Fibroblast of lung (primary cell): ENCODE measurements around the gene HRCT1.

Source experiments
- EZH2 ChIP-seq: IDR thresholded peaks from 2 replicates; pipeline ENCODE4 v1.5.1; 2012; ENCODE audit warnings: low read length, control low read depth, mild to moderate bottlenecking; ENCODE audit errors: missing control alignments
- TF ChIP-seq, protein P1 (sequence below), 2 donors: IDR thresholded peaks in 1 of 2; conservative IDR thresholded peaks in 1 of 2; 1 replicate in 1 of 2; 2 replicates in 1 of 2; pipeline ENCODE4 v1.5.1; 2011 to 2012; ENCODE audit warnings: low read length in 2 of 2, control low read depth in 1 of 2, inconsistent platforms in 1 of 2, low read depth in 1 of 2, mild to moderate bottlenecking in 1 of 2

DNA sequence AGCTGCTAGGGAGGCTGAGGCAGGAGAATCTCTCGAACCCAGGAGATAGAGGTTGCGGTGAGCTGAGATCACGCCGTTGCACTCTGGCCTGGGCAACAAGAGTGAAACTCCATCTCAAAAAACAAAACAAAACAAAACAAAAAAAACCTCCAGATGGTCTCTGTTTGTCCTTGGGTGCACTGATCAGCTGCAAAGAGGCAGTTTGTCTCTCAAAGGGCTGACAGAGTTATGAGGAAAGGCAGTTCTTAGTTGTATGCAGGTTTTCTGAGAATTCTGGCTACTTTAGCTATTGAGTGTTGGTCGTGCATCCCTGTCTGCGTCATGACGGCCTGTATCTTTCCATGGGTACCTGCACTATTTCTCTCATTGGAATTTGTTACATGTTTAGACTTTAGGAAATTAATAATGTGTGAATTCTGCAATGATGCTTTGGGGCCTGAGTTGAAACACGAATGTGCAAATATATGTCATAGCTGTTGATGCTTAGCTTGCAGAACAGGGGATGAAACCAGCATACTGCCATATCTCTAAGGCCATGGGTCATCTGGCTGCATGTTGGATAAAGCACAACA is 33.8 kb downstream of the HRCT1 start:
- TF ChIP-seq, protein P1, sequence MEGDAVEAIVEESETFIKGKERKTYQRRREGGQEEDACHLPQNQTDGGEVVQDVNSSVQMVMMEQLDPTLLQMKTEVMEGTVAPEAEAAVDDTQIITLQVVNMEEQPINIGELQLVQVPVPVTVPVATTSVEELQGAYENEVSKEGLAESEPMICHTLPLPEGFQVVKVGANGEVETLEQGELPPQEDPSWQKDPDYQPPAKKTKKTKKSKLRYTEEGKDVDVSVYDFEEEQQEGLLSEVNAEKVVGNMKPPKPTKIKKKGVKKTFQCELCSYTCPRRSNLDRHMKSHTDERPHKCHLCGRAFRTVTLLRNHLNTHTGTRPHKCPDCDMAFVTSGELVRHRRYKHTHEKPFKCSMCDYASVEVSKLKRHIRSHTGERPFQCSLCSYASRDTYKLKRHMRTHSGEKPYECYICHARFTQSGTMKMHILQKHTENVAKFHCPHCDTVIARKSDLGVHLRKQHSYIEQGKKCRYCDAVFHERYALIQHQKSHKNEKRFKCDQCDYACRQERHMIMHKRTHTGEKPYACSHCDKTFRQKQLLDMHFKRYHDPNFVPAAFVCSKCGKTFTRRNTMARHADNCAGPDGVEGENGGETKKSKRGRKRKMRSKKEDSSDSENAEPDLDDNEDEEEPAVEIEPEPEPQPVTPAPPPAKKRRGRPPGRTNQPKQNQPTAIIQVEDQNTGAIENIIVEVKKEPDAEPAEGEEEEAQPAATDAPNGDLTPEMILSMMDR (conservative IDR thresholded peaks at IDR 0.05 in 1 of 2, IDR thresholded peaks at IDR 0.05 in 1 of 2; ENCODE audit: low read depth in 1 of 2, low read length in 2 of 2), result no peak
- no peak for TF ChIP-seq EZH2
